HepG2 (cell line): ENCODE measurements around the gene RIMOC1. TPM values are rescaled to one million over a fixed set of nuclear protein-coding genes. Genes with fewer than 3 reads are reported as not detected.

Experiments used
- CCDC6 ChIP-seq: sonication (generic); formaldehyde crosslinking; IDR thresholded peaks from 2 replicates; pipeline ENCODE4 v1.8.1; 2022; ENCODE audit warnings: mild to moderate bottlenecking, missing genetic modification reagents, moderate library complexity
- DPF2 ChIP-seq: sonication (generic); formaldehyde crosslinking; IDR thresholded peaks from 2 replicates; pipeline ENCODE4 v1.4.0; 2020; ENCODE audit warnings: mild to moderate bottlenecking, low read depth, missing genetic modification reagents, borderline replicate concordance
- GFI1 ChIP-seq: sonication (generic); formaldehyde crosslinking; IDR thresholded peaks from 2 replicates; pipeline ENCODE4 v1.5.0; 2020; ENCODE audit warnings: missing genetic modification reagents, mild to moderate bottlenecking, borderline replicate concordance
- GZF1 ChIP-seq: sonication (generic); formaldehyde crosslinking; IDR thresholded peaks from 2 replicates; pipeline ENCODE4 v1.5.1; 2020; ENCODE audit warnings: mild to moderate bottlenecking, missing genetic modification reagents
- HINFP ChIP-seq: sonication (generic); formaldehyde crosslinking; IDR thresholded peaks from 2 replicates; pipeline ENCODE4 v1.4.0; 2020; ENCODE audit warnings: low read depth, mild to moderate bottlenecking, missing genetic modification reagents
- HOXA5 ChIP-seq: sonication (generic); formaldehyde crosslinking; IDR thresholded peaks from 2 replicates; pipeline ENCODE4 v1.4.0; 2020; ENCODE audit warnings: missing genetic modification reagents
- KLF11 ChIP-seq: IDR thresholded peaks from 2 replicates; pipeline ENCODE4 v1.6.1; 2016; ENCODE audit warnings: missing compliant biosample characterization
- MXI1 ChIP-seq: IDR thresholded peaks from 3 replicates; pipeline ENCODE4 v1.6.1; 2012; ENCODE audit warnings: low read depth, low read length, inconsistent platforms, borderline replicate concordance
- NFE2L1 ChIP-seq: sonication (generic); formaldehyde crosslinking; IDR thresholded peaks from 2 replicates; pipeline ENCODE4 v1.4.0; 2020; ENCODE audit warnings: missing genetic modification reagents, mild to moderate bottlenecking, borderline replicate concordance
- SATB2 ChIP-seq: sonication (generic); formaldehyde crosslinking; IDR thresholded peaks from 2 replicates; pipeline ENCODE4 v1.5.0; 2020; ENCODE audit warnings: missing genetic modification reagents
- ZEB1 ChIP-seq: IDR thresholded peaks from 2 replicates; pipeline ENCODE4 v1.6.1; 2012; ENCODE audit warnings: mild to moderate bottlenecking, low read depth, inconsistent platforms; ENCODE audit not compliant: insufficient replicate concordance
- ZFP41 ChIP-seq: sonication (generic); formaldehyde crosslinking; IDR thresholded peaks from 2 replicates; pipeline ENCODE4 v1.4.0; 2020; ENCODE audit warnings: mild to moderate bottlenecking, missing genetic modification reagents, borderline replicate concordance
- ZNF263 ChIP-seq: sonication (generic); formaldehyde crosslinking; IDR thresholded peaks from 2 replicates; pipeline ENCODE4 v1.4.0; 2020; ENCODE audit warnings: missing genetic modification reagents
- ZNF367 ChIP-seq: sonication (generic); formaldehyde crosslinking; IDR thresholded peaks from 2 replicates; pipeline ENCODE4 v1.4.0; 2020; ENCODE audit warnings: missing genetic modification reagents, borderline replicate concordance
- ZNF460 ChIP-seq: sonication (generic); formaldehyde crosslinking; IDR thresholded peaks from 2 replicates; pipeline ENCODE4 v1.5.1; 2020; ENCODE audit warnings: missing genetic modification reagents, mild to moderate bottlenecking, borderline replicate concordance
- ZNF605 ChIP-seq: sonication (generic); formaldehyde crosslinking; IDR thresholded peaks from 2 replicates; pipeline ENCODE4 v1.8.0; 2022; ENCODE audit warnings: mild to moderate bottlenecking, missing genetic modification reagents
- polyA plus RNA-seq, 8 experiments: library from polyadenylated mRNA; depleted of rRNA in 3 of 8; stranded (reverse) in 7 of 8; unstranded in 1 of 8; fragments of >200 nt; fragmentation: Illumina TruSeq in 4 of 8; extraction: Trizol in 4 of 8; gene quantifications; 2 replicates each; pipeline versions ENCODE4 v1.2.1 to v1.2.3, GENCODE V29; 2011 to 2016; ENCODE audit warnings: low read depth in 4 of 8, missing spikeins in 1 of 8, mixed read lengths in 1 of 8; ENCODE audit not compliant: insufficient read depth in 1 of 8
- total RNA-seq, 5 experiments: library from RNA; depleted of rRNA; stranded (reverse); fragments of >200 nt; fragmentation: Illumina TruSeq; extraction: Trizol; gene quantifications; 2 replicates each; pipeline ENCODE4 v1.2.3, GENCODE V29; 2016; ENCODE audit warnings: low read depth in 1 of 5
- TF ChIP-seq, protein P1 (sequence below): sonication (generic); formaldehyde crosslinking; IDR thresholded peaks from 2 replicates; pipeline ENCODE4 v1.4.0; 2020; ENCODE audit warnings: missing genetic modification reagents
- TF ChIP-seq, protein P2 (sequence below): sonication (generic); formaldehyde crosslinking; IDR thresholded peaks from 2 replicates; pipeline ENCODE4 v1.8.0; 2022; ENCODE audit warnings: missing genetic modification reagents, mild to moderate bottlenecking, moderate library complexity, borderline replicate concordance
- TF ChIP-seq, protein P3 (sequence below): sonication (generic); formaldehyde crosslinking; IDR thresholded peaks from 2 replicates; pipeline ENCODE4 v1.8.0; 2022; ENCODE audit warnings: missing genetic modification reagents, low read depth, mild to moderate bottlenecking, borderline replicate concordance

The RIMOC1 gene
- total and polyA plus RNA-seq, 2 of the 13 experiments (the other 11 are each of a cell fraction or from before 2014, with no cell fraction given): 16.3 to 16.9 TPM

- TF ChIP-seq, protein P1, sequence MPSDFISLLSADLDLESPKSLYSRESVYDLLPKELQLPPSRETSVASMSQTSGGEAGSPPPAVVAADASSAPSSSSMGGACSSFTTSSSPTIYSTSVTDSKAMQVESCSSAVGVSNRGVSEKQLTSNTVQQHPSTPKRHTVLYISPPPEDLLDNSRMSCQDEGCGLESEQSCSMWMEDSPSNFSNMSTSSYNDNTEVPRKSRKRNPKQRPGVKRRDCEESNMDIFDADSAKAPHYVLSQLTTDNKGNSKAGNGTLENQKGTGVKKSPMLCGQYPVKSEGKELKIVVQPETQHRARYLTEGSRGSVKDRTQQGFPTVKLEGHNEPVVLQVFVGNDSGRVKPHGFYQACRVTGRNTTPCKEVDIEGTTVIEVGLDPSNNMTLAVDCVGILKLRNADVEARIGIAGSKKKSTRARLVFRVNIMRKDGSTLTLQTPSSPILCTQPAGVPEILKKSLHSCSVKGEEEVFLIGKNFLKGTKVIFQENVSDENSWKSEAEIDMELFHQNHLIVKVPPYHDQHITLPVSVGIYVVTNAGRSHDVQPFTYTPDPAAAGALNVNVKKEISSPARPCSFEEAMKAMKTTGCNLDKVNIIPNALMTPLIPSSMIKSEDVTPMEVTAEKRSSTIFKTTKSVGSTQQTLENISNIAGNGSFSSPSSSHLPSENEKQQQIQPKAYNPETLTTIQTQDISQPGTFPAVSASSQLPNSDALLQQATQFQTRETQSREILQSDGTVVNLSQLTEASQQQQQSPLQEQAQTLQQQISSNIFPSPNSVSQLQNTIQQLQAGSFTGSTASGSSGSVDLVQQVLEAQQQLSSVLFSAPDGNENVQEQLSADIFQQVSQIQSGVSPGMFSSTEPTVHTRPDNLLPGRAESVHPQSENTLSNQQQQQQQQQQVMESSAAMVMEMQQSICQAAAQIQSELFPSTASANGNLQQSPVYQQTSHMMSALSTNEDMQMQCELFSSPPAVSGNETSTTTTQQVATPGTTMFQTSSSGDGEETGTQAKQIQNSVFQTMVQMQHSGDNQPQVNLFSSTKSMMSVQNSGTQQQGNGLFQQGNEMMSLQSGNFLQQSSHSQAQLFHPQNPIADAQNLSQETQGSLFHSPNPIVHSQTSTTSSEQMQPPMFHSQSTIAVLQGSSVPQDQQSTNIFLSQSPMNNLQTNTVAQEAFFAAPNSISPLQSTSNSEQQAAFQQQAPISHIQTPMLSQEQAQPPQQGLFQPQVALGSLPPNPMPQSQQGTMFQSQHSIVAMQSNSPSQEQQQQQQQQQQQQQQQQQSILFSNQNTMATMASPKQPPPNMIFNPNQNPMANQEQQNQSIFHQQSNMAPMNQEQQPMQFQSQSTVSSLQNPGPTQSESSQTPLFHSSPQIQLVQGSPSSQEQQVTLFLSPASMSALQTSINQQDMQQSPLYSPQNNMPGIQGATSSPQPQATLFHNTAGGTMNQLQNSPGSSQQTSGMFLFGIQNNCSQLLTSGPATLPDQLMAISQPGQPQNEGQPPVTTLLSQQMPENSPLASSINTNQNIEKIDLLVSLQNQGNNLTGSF (CRISPR knock-in tag): peak; percentile 87
- TF ChIP-seq DPF2 (no peak), ZNF263 (CRISPR knock-in tag) (0 out of 2 replicates have a peak, but pooled peaks have one; percentile 33), NFE2L1 (CRISPR knock-in tag) (no peak), MXI1 (peak; percentile 26; the same call in 2 of the 3 replicates), ZNF460 (CRISPR knock-in tag) (no peak), HINFP (CRISPR knock-in tag) (peak; percentile 44; the same call in 1 of the 2 replicates), SATB2 (no peak), HOXA5 (CRISPR knock-in tag) (no peak), GZF1 (no peak; the same call in 1 of the 2 replicates), CCDC6 (CRISPR knock-in tag) (peak; percentile 76), ZNF605 (CRISPR knock-in tag) (peak; percentile 94), KLF11 (CRISPR knock-in tag) (peak; percentile 100), ZEB1 (no peak), ZFP41 (CRISPR knock-in tag) (peak; percentile 92), ZNF367 (CRISPR knock-in tag) (peak; percentile 72; the same call in 1 of the 2 replicates), GFI1 (CRISPR knock-in tag) (peak; percentile 79)
- TF ChIP-seq, protein P2, sequence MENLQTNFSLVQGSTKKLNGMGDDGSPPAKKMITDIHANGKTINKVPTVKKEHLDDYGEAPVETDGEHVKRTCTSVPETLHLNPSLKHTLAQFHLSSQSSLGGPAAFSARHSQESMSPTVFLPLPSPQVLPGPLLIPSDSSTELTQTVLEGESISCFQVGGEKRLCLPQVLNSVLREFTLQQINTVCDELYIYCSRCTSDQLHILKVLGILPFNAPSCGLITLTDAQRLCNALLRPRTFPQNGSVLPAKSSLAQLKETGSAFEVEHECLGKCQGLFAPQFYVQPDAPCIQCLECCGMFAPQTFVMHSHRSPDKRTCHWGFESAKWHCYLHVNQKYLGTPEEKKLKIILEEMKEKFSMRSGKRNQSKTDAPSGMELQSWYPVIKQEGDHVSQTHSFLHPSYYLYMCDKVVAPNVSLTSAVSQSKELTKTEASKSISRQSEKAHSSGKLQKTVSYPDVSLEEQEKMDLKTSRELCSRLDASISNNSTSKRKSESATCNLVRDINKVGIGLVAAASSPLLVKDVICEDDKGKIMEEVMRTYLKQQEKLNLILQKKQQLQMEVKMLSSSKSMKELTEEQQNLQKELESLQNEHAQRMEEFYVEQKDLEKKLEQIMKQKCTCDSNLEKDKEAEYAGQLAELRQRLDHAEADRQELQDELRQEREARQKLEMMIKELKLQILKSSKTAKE (CRISPR knock-in tag): no peak
- TF ChIP-seq, protein P3, sequence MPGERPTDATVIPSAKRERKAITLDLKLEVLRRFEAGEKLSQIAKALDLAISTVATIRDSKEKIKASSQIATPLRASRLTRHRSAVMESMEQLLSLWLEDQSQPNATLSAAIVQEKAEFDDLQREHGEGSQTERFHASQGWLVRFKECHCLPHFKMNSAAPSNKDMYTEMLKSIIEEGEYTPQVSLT: no peak
Measured at GRCh38 chr5:41903892-41904799, at the start of gene RIMOC1 (continued).
